ENCODE data around the gene SLF2. TPM values are rescaled to one million over a fixed set of nuclear protein-coding genes. Genes with fewer than 3 reads are reported as not detected.

SLF2 gene
- total RNA-seq, 1 experiment from 2014 or later, result 23.1 TPM

- WGBS (ENCODE audit: extremely low coverage, insufficient read length, low lambda C conversion rate), result no CpG with 5 or more reads among the region's 24 CpGs
Observed at GRCh38 chr10:100864036-100864885, 48.5 kb upstream of the SLF2 start.

More at GRCh38 chr10:100864036-100864885, 48.5 kb upstream of the SLF2 start:
- Mint-ChIP-seq H3K4me1 (peaks cover 15 to 24% of the 10 kb centered on the region in 2 experiments), H3K27me3 (ENCODE audit: low read depth) (peaks cover 97% of the 10 kb centered on the region), H3K9me3 (no peaks in the 10 kb centered on the region), H3K4me3 (no peak overlapping the region), H3K36me3 (ENCODE audit: insufficient read depth in 1 of 3, low read depth in 3 of 3) (no peaks in the 10 kb centered on the region), H3K27ac (no peak overlapping the region)
- Histone ChIP-seq H4K20me1 (ENCODE audit: control insufficient read depth, insufficient read depth, insufficient read length) (no peaks in the 10 kb centered on the region), H3K79me1 (ENCODE audit: insufficient read depth, low read depth, low read length, poor library complexity, severe bottlenecking) (no peaks in the 10 kb centered on the region), H3K27ac (ENCODE audit: insufficient read length, low read depth, low read length) (no peak overlapping the region), H3K9me3 (ENCODE audit: control insufficient read depth, low read depth, low read length) (no peaks in the 10 kb centered on the region), H2BK12ac (ENCODE audit: insufficient read length, low read depth, low read length) (no peak overlapping the region), H2BK20ac (ENCODE audit: low read depth, low read length, poor library complexity, severe bottlenecking) (no peak overlapping the region), H4K91ac (ENCODE audit: insufficient read length, low read depth, low read length) (no peak overlapping the region), H3K27me3 (ENCODE audit: insufficient read depth, low read length) (peaks cover 11% of the 10 kb centered on the region; the same call in 1 of the 2 replicates), H3K9ac (ENCODE audit: extremely low read depth, insufficient read length, low read length) (no peak overlapping the region), H3K18ac (ENCODE audit: insufficient read length, low read depth, low read length) (no peak overlapping the region), H3K56ac (ENCODE audit: insufficient read length, low read depth, low read length) (no peak overlapping the region), H3K14ac (ENCODE audit: insufficient read depth, low read length) (no peak overlapping the region), H2AK5ac (ENCODE audit: insufficient read length, low read length) (no peak overlapping the region), H2AFZ (ENCODE audit: low read length) (no peak overlapping the region), H3K79me2 (ENCODE audit: insufficient read depth, low read length) (no peaks in the 10 kb centered on the region), H4K5ac (ENCODE audit: insufficient read length, low read depth, low read length) (no peak overlapping the region), H3K4ac (ENCODE audit: low read depth, low read length) (no peak overlapping the region), H3K4me2 (ENCODE audit: insufficient read depth, insufficient read length, low read length) (no peak overlapping the region), H3T11ph (ENCODE audit: low read length) (no peak overlapping the region), H2BK120ac (ENCODE audit: low read depth, low read length, poor library complexity, severe bottlenecking) (no peak overlapping the region), H3K4me1 (ENCODE audit: insufficient read depth, low read length) (no peaks in the 10 kb centered on the region), H2BK5ac (ENCODE audit: insufficient read length, low read length) (no peak overlapping the region), H4K8ac (replicated peaks; ENCODE audit: insufficient read length, low read depth, low read length) (no peak overlapping the region), H2BK15ac (ENCODE audit: low read depth, low read length) (no peak overlapping the region), H3K23me2 (ENCODE audit: insufficient read length, low read depth, low read length, poor library complexity, severe bottlenecking) (no peaks in the 10 kb centered on the region), H3K23ac (ENCODE audit: insufficient read length, low read depth, low read length) (no peak overlapping the region)
- DNase-seq, result no peak
- no peak for TF ChIP-seq CTCF (conservative IDR thresholded peaks at IDR 0.05)

All from H9 (cell line).